Stimulated activated CD8-positive, alpha-beta memory T cell treated with anti-CD3 and anti-CD28 coated beads, Interleukin-7, amount 100 ng/mL, for 1 hour (primary cell): ENCODE results near the gene ARHGEF2.
"Not testable (repeated sequence)": the region's sequence is repeated elsewhere in the genome, so short reads cannot be mapped to it uniquely, and the experiment has no call there.

Source experiments
- DNase-seq, 2 donors: peaks; one replicate each; pipeline ENCODE4 v3.0.0-alpha.2; 2020; ENCODE audit warnings: low read depth in 2 of 2

The ARHGEF2 gene

GRCh38 chr1:155942578-155943141, 35.7 kb downstream of the ARHGEF2 start:
- DNase-seq = no peak

GRCh38 chr1:155941845-155942531, 36.4 kb downstream of the ARHGEF2 start:
- no peak for DNase-seq

- DNase-seq = no peak
Observed at GRCh38 chr1:155940993-155941844, 37.1 kb downstream of the ARHGEF2 start, which contains the start of gene RXFP4. Gene RXFP4, plus strand, starts transcription at chr1:155941638. Its CDS starts 72 bp downstream, at chr1:155941710.

- DNase-seq = no peak
Observed at GRCh38 chr1:155940482-155940992, 37.8 kb downstream of the ARHGEF2 start.

- no peak for DNase-seq
Observed at GRCh38 chr1:155938220-155938627, 40.1 kb downstream of the ARHGEF2 start.

GRCh38 chr1:155934936-155935590, 43.3 kb downstream of the ARHGEF2 start:
- no peak for DNase-seq

- peak; percentile 84 for DNase-seq
Observed at GRCh38 chr1:155934097-155934935, 44.0 kb downstream of the ARHGEF2 start, which contains the start of gene KHDC4. Gene KHDC4, minus strand, starts transcription at chr1:155934413. Its CDS starts 40 bp downstream, at chr1:155934373.

GRCh38 chr1:155933591-155934096, 44.7 kb downstream of the ARHGEF2 start:
- no peak for DNase-seq

GRCh38 chr1:155932487-155932886, 45.9 kb downstream of the ARHGEF2 start:
- no peak for DNase-seq

GRCh38 chr1:155932081-155932480, 46.3 kb downstream of the ARHGEF2 start:
- no peak for DNase-seq

- DNase-seq = no peak
Observed at GRCh38 chr1:155931332-155932038, 46.9 kb downstream of the ARHGEF2 start.

- DNase-seq = not testable (repeated sequence)
Observed at GRCh38 chr1:155930725-155931124, 47.6 kb downstream of the ARHGEF2 start.

- no peak for DNase-seq
Observed at GRCh38 chr1:155929057-155929456, 49.3 kb downstream of the ARHGEF2 start.

GRCh38 chr1:155925506-155925905, 52.8 kb downstream of the ARHGEF2 start:
- no peak for DNase-seq

- DNase-seq = no peak
Observed at GRCh38 chr1:155920717-155921116, 57.6 kb downstream of the ARHGEF2 start.

GRCh38 chr1:155919801-155920200, 58.5 kb downstream of the ARHGEF2 start:
- DNase-seq = no peak

GRCh38 chr1:155918660-155919059, 59.7 kb downstream of the ARHGEF2 start:
- no peak for DNase-seq

- no peak for DNase-seq
Observed at GRCh38 chr1:155913969-155914757, 64.2 kb downstream of the ARHGEF2 start.

- DNase-seq = no peak
Observed at GRCh38 chr1:155912056-155912536, 66.3 kb downstream of the ARHGEF2 start.
